ENCODE results near the gene IL19.
"Not testable (repeated sequence)": the region's sequence is repeated elsewhere in the genome, so short reads cannot be mapped to it uniquely, and the experiment has no call there.

IL19 gene

DNA sequence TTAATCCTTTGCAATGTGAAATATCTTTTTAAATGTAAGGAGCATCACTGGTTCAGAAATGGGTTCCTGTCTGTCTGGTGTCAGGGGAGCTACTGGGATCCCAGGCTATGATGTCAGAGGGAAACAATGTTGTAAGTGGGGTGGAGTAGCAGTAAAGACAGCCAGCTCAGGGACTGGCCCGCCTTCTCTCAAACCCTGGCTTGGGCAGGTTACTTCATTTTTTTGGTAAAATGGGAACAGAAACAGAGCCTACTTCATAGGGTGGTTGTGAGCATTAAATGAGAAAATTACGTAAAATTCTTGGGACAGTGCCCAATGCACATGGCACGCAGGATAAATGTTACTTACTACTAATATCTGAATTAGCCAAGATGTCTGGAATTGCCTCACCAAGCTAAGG, 64.1 kb downstream of the IL19 start:
- DNase-seq = no peak

DNA sequence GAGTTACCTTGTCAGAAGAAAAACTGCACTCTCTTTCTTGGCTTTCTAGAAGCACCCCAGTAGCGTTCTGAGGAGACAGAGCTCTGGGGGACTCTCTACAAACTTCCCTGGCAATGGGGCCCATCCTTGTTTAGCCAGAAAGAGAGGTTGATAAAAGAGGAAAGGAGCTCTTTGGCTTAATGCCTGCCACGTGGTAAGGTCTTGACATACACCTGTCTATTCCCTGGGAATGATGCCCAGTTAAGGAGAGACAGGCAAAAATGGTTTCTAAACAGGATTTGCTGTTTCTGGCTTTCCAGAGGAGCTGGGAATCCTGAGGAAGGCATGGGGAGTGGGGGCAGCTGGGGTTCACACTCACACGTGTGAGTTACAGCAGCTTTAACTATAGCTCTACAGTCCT, 64.6 kb downstream of the IL19 start:
- no peak for DNase-seq

GRCh38 chr1:206836111-206836510, 65.5 kb downstream of the IL19 start:
- DNase-seq = no peak

GRCh38 chr1:206839006-206839560, 68.5 kb downstream of the IL19 start:
- DNase-seq = no peak

DNA sequence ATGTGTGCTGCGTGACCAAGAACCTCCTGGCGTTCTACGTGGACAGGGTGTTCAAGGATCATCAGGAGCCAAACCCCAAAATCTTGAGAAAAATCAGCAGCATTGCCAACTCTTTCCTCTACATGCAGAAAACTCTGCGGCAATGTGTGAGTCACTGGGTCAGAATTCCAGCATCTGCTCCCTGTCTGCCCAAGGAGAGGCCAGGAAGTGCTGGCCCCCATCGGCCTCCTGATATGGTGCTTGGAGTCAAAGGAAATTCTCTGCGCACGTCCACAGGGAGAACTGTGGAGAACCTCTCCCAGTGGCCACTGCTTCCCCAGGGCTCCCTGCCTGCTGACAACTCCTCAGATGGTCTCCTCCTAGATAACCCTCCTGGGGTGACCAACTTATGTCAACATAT, 69.3 kb downstream of the IL19 start:
- DNase-seq = no peak

DNA sequence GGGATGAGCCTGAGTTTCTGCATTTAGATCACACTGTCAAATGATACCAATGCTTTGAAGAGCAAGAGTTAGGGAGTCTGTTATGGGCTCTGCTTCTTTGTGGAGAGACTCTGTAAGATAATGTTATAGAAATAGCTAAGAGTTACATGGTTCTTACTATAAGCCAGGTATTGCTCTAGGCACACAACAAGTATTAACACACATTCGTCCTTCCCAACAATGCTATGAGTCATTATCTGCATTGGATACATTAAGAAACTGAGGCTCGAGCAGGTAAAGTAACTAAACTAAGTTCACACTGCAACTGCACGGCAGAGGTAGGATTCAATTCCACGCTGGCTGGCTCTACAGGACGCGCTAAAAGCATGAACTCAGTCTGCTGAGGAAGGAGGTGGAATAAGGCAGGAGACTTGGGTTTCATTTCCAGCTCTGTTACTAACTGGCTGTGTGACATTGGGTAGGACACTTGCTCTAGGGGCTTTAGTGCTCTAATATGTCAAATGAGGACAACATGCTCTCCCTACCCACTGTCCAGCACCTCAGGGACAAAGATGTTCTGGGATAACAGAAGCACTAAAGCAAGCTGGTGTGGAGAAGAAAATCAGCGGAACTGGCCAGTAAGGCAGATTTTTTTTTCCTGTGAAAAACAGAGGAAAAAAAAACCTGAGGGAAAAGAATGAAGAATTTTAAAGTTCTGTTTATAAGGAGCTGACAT, 71.2 kb downstream of the IL19 start:
- DNase-seq = no peak

DNA sequence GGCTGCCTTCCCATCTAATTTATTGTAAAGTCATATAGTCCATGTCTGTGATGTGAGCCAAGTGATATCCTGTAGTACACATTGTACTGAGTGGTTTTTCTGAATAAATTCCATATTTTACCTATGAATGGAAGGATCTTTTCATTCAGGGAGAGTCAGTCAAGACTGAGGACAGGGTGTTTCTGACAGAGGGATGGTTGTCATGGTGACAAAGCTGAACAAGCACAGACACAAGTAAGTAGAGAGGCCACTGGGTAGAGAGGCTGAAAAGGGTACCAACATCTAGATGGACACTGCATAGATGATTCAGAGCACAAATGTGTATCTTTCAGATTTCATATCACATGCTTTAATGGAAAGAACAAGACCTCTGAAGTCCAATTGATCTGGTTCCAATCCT, 72.3 kb downstream of the IL19 start:
- no peak for DNase-seq

DNA sequence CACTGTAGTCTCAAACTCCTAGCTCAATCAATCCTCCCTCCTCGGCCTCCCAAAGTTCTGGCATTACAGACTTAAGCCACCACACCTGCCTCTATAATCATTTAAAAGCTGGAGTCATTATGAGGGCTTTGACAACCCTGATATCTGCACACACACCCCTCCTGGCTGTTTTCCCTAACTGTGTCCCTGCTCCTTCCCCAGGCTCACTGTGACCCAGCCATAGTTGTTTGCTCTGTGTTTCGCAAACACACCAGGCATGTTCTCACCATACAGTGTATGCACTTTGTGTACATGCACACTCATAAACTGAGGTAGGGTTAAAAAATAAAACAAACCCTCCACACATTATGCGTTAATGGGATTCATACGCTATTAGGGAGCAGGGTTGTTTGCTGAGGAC, 73.1 kb downstream of the IL19 start:
- DNase-seq = no peak

- DNase-seq = no peak
Measured at GRCh38 chr1:206846487-206846886, 75.9 kb downstream of the IL19 start.

DNA sequence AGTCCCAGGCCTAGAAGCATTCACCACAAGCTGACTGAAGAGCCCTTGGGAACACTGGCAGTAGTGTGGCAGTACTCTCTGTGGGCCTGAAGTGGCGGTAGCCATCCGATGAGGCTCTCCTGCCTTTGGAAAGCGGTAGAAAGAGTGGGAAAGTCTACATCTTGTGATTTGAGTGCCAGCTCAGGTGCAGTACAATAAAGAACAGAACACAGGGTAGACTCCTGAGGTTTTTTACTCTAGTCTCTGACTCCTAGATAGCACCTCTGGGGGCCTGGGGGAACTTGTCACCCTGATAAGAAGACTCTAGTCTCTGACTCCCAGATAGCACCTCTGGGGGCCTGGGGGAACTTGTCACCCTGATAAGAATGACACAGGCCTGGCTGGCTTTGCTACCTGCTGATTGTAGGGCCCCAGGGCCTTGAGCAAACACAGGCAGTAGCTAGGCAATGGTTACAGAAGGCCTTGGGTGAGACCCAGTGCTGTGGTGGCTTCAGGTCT, 76.8 kb downstream of the IL19 start:
- no peak for DNase-seq

DNA sequence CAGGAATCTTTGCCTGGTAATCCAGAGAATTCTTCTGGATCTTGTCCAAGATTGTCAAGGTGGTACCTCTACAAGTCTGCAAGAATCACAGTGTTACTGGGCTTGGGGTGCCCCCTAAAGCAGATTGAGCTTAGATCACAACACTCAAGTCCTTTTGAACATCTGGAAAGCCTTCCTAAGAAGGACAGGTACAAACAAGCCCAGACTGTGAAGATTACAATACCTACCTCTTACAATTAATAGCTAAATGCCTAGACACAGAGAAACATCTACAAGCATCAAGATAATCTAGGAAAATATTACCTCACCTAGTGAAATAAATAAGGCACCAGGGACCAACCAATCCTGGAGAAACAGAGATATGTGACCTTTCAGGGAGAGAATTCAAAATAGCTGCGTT, 77.4 kb downstream of the IL19 start:
- no peak for DNase-seq

DNA sequence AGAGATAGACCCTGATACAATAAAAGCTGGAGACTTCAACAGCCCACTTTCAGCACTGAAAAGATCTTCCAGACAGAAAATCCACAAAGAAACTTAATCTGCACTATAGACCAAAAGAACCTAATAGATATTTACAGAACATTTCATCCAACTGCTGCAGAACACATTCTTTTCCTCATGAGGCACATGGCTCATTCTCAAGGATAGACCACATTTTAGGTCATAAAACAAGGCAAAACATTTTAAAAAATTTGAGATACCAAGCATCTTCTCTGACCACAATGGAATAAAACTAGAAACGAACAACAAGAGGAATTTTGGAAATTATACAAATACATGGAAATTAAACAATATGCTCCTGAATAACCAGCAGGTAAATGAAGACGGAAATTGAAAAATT, 79.8 kb downstream of the IL19 start:
- DNase-seq = no peak

- DNase-seq = no peak
Measured at GRCh38 chr1:206851341-206852010, 80.9 kb downstream of the IL19 start.

DNA sequence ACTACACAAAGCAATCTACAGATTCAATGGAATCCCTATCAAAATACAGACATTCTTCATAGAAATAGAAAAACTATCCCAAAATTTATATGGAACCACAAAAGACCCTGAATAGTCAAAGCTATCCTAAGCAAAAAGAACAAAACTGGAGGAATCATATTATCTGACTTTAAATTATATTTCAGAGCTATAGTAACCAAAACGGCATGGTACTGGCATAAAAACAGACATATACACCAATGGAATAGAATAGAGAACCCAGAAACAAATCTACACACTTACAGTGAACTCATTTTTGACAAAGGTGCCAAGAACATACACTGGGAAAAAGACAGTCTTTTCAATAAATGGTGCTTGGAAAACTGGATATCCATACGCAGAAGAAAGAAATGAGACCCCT, 82.1 kb downstream of the IL19 start:
- DNase-seq = not testable (repeated sequence)

GRCh38 chr1:206853696-206854095, 83.1 kb downstream of the IL19 start:
- not testable (repeated sequence) for DNase-seq

GRCh38 chr1:206854401-206855129, 84.0 kb downstream of the IL19 start:
- DNase-seq = no peak

DNA sequence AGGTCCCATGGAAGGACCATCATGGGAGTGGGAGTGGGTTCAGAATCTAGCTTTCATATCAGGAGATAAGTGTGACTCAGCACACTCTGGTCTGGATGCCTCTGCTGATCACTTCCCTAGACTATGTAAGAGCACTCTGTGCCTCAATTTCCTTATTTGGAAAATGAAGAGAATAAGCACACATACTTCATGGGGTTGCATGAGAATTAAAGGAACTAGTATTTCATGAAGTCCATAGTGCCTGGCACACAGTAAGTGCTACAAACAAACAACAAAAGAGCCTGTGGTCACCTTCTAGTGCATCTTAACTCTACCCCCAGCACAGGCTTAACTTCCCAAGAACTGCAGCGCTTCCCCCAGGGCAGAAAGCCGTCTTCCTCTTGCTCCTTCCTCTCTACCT, 85.3 kb downstream of the IL19 start:
- no peak for DNase-seq

- DNase-seq = no peak
Measured at GRCh38 chr1:206856674-206857464, 86.3 kb downstream of the IL19 start.

- no peak for DNase-seq
Measured at GRCh38 chr1:206859082-206859521, 88.5 kb downstream of the IL19 start.

DNA sequence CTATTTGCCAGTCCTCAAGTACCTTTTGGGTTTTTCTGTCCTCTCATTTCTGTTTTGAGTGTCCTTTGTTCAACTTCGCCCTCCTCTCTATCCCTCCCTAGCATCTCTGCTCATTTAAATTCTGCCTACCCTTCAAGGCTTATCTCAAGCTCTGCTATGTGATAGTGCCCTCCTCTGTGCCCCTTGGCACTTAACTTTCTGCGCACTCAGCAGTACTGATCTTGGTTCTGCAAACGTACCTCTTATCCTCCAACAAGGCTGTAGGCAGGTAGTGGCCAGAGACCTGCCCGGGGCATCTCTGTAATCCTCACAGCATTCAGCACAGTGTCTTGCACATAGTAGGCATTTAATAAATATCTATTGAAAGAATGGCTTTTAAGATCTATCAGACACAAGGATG, 89.6 kb downstream of the IL19 start:
- DNase-seq = no peak

DNA sequence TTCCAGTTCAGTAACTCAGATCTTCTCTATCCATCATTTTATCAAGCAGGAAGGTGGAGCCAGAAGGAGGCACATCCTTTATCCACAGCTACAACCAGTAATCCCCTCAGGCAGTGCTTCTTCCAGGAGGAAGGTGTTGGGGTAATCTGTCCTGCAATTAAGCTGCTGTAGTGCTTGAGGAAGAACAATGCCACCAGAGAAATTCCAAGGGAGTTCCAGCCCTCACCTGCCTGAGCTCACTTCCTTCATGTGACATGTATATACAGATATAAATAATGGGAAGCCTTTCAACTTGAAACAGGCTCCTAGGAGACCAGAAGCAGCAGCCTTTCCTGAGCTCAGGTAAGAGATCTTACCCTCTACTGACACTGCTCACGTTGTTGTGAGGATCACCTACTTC, 92.7 kb downstream of the IL19 start:
- DNase-seq = peak; percentile 42

GRCh38 chr1:206864939-206865671, 94.5 kb downstream of the IL19 start, which contains the start of gene IL20:
Gene IL20, plus strand, starts transcription at chr1:206865623. Its CDS starts 230 bp downstream, at chr1:206865853.
- peak; percentile 66 for DNase-seq
